Neural progenitor cell (in vitro differentiated cells): ENCODE results near the gene KCNQ1. TPM values are rescaled to one million over a fixed set of nuclear protein-coding genes. Genes with fewer than 3 reads are reported as not detected.
A peak's percentile ranks its signal among the peaks of the same experiment; 100 is the strongest.

Experiments used
- DNase-seq: peaks from one replicate; pipeline ENCODE4 v3.0.0-alpha.2; 2016; ENCODE audit warnings: low spot score
- H2AFZ ChIP-seq: fragments of 200-600 bp; sonication (generic); replicated peaks from 2 replicates; pipeline ENCODE4 v1.6.1; 2016; ENCODE audit warnings: antibody characterized with exemption
- H3F3A ChIP-seq: fragments of 200-600 bp; sonication (generic); 2 replicates; pipeline ENCODE4 v1.6.1; 2016; ENCODE audit warnings: antibody characterized with exemption, low read depth
- H3K27ac ChIP-seq: fragments of 200-600 bp; sonication (generic); 2 replicates; pipeline ENCODE4 v1.5.1; 2016; ENCODE audit warnings: mild to moderate bottlenecking
- H3K27me3 ChIP-seq: fragments of 200-600 bp; sonication (generic); 2 replicates; pipeline ENCODE4 v1.6.1; 2016; ENCODE audit warnings: mild to moderate bottlenecking, moderate library complexity
- H3K36me3 ChIP-seq: fragments of 200-600 bp; sonication (generic); 2 replicates; pipeline ENCODE4 v1.5.1; 2016
- H3K4me1 ChIP-seq: fragments of 200-600 bp; sonication (generic); 2 replicates; pipeline ENCODE4 v1.6.1; 2016; ENCODE audit warnings: mixed run types
- H3K4me2 ChIP-seq: fragments of 200-600 bp; sonication (generic); 2 replicates; pipeline ENCODE4 v1.6.1; 2016
- H3K4me3 ChIP-seq: fragments of 200-600 bp; sonication (generic); 2 replicates; pipeline ENCODE4 v1.5.1; 2016
- H3K79me2 ChIP-seq: fragments of 200-600 bp; sonication (generic); 2 replicates; pipeline ENCODE4 v1.6.1; 2016; ENCODE audit warnings: low read depth
- H3K9ac ChIP-seq: fragments of 200-600 bp; sonication (generic); 2 replicates; pipeline ENCODE4 v1.6.1; 2016
- H3K9me3 ChIP-seq: fragments of 200-600 bp; sonication (generic); 2 replicates; pipeline ENCODE4 v1.5.1; 2016; ENCODE audit warnings: low read depth
- H4K20me1 ChIP-seq: fragments of 200-600 bp; sonication (generic); 2 replicates; pipeline ENCODE4 v1.6.1; 2016; ENCODE audit warnings: low read depth
- H3K27ac Mint-ChIP-seq: 3 replicates; pipeline ENCODE4 v1.8.0; 2021; ENCODE audit warnings: mixed read lengths
- H3K27me3 Mint-ChIP-seq: 2 replicates; pipeline ENCODE4 v1.8.0; 2022; ENCODE audit warnings: low read depth, mild to moderate bottlenecking, inconsistent platforms, moderate library complexity, mixed read lengths; ENCODE audit not compliant: insufficient read depth
- H3K36me3 Mint-ChIP-seq: 3 replicates; pipeline ENCODE4 v1.8.0; 2021; ENCODE audit warnings: mixed read lengths
- H3K4me1 Mint-ChIP-seq: 3 replicates; pipeline ENCODE4 v1.8.0; 2021; ENCODE audit warnings: mixed read lengths
- H3K4me3 Mint-ChIP-seq: 3 replicates; pipeline ENCODE4 v1.8.0; 2021; ENCODE audit warnings: mild to moderate bottlenecking, moderate library complexity, mixed read lengths
- H3K9me3 Mint-ChIP-seq: 3 replicates; pipeline ENCODE4 v1.8.0; 2020; ENCODE audit warnings: mixed read lengths
- CTCF ChIP-seq: fragments of 200-600 bp; sonication (generic); IDR thresholded peaks from 2 replicates; pipeline ENCODE4 v1.5.1; 2017; ENCODE audit warnings: antibody characterized with exemption, mild to moderate bottlenecking
- EZH2 ChIP-seq: fragments of 200-600 bp; sonication (generic); IDR thresholded peaks from 2 replicates; pipeline ENCODE4 v1.6.1; 2017; ENCODE audit warnings: antibody characterized with exemption, mild to moderate bottlenecking, moderate library complexity
- EZH2phosphoT487 ChIP-seq: fragments of 200-600 bp; sonication (generic); IDR thresholded peaks from 2 replicates; pipeline ENCODE4 v1.6.1; 2017; ENCODE audit warnings: antibody characterized with exemption
- total RNA-seq: library from RNA; depleted of rRNA; stranded (reverse); fragments of >200 nt; gene quantifications from 2 replicates; pipeline ENCODE4 v1.2.3, GENCODE V29; 2015; ENCODE audit warnings: low replicate concordance

KCNQ1 gene
- total RNA-seq, 1 donor from 2014 or later: 0.11 TPM

- Mint-ChIP-seq H3K36me3 (no peaks in the 10 kb centered on the region), H3K4me3 (no peak overlapping the region), H3K9me3 (peaks cover 2% of the 10 kb centered on the region), H3K27me3 (peaks cover 26% of the 10 kb centered on the region), H3K4me1 (peaks cover 38% of the 10 kb centered on the region), H3K27ac (peak overlapping the region; percentile 53)
- Histone ChIP-seq H4K20me1 (no peaks in the 10 kb centered on the region), H3K4me3 (no peak overlapping the region), H3K9me3 (no peaks in the 10 kb centered on the region), H3K4me2 (no peak overlapping the region), H3F3A (no peaks in the 10 kb centered on the region), H3K27ac (no peak overlapping the region), H3K36me3 (no peaks in the 10 kb centered on the region), H3K79me2 (no peaks in the 10 kb centered on the region), H2AFZ (no peak overlapping the region), H3K4me1 (no peaks in the 10 kb centered on the region), H3K27me3 (peaks cover 26% of the 10 kb centered on the region), H3K9ac (no peak overlapping the region)
- DNase-seq: no peak
- TF ChIP-seq EZH2 (no peak), EZH2phosphoT487 (no peak), CTCF (no peak)
Observed at GRCh38 chr11:2730272-2731129, 285.7 kb downstream of the KCNQ1 start.

GRCh38 chr11:2731130-2732125, 286.6 kb downstream of the KCNQ1 start:
- Mint-ChIP-seq H3K27ac (no peak overlapping the region), H3K4me3 (no peak overlapping the region), H3K4me1 (peaks cover 34% of the 10 kb centered on the region), H3K27me3 (peaks cover 26% of the 10 kb centered on the region), H3K9me3 (peaks cover 2% of the 10 kb centered on the region), H3K36me3 (no peaks in the 10 kb centered on the region)
- H3K4me2 ChIP-seq: no peak overlapping the region
- no peak overlapping the region for H3K9ac ChIP-seq
- no peak overlapping the region for H2AFZ ChIP-seq
- no peak for DNase-seq
- no peaks in the 10 kb centered on the region for H3K9me3 ChIP-seq
- no peak overlapping the region for H3K27ac ChIP-seq
- no peaks in the 10 kb centered on the region for H4K20me1 ChIP-seq
- H3K27me3 ChIP-seq: peaks cover 16% of the 10 kb centered on the region
- TF ChIP-seq CTCF (no peak), EZH2phosphoT487 (no peak), EZH2 (no peak)
- H3K4me1 ChIP-seq: no peaks in the 10 kb centered on the region
- no peaks in the 10 kb centered on the region for H3K36me3 ChIP-seq
- H3K4me3 ChIP-seq: no peak overlapping the region
- H3K79me2 ChIP-seq: no peaks in the 10 kb centered on the region
- H3F3A ChIP-seq: no peaks in the 10 kb centered on the region

GRCh38 chr11:2732261-2732939, 287.6 kb downstream of the KCNQ1 start:
- no peaks in the 10 kb centered on the region for H3K79me2 ChIP-seq
- no peaks in the 10 kb centered on the region for H3K9me3 ChIP-seq
- no peak overlapping the region for H3K4me2 ChIP-seq
- no peaks in the 10 kb centered on the region for H3K36me3 ChIP-seq
- no peak for TF ChIP-seq EZH2
- no peak for TF ChIP-seq CTCF
- TF ChIP-seq EZH2phosphoT487: no peak
- no peaks in the 10 kb centered on the region for H3K4me1 ChIP-seq
- no peak overlapping the region for H3K4me3 ChIP-seq
- DNase-seq: no peak
- Mint-ChIP-seq H3K9me3 (peaks cover 2% of the 10 kb centered on the region), H3K36me3 (no peaks in the 10 kb centered on the region), H3K27me3 (peaks cover 21% of the 10 kb centered on the region), H3K27ac (no peak overlapping the region), H3K4me1 (peaks cover 30% of the 10 kb centered on the region), H3K4me3 (no peak overlapping the region)
- peaks cover 7% of the 10 kb centered on the region for H3K27me3 ChIP-seq
- no peaks in the 10 kb centered on the region for H4K20me1 ChIP-seq
- H3K9ac ChIP-seq: no peak overlapping the region
- no peaks in the 10 kb centered on the region for H3F3A ChIP-seq
- no peak overlapping the region for H2AFZ ChIP-seq
- H3K27ac ChIP-seq: no peak overlapping the region
